ENCODE data around the gene LRRD1.
"Not testable (repeated sequence)": the region's sequence is repeated elsewhere in the genome, so short reads cannot be mapped to it uniquely, and the experiment has no call there.

LRRD1 gene

DNA sequence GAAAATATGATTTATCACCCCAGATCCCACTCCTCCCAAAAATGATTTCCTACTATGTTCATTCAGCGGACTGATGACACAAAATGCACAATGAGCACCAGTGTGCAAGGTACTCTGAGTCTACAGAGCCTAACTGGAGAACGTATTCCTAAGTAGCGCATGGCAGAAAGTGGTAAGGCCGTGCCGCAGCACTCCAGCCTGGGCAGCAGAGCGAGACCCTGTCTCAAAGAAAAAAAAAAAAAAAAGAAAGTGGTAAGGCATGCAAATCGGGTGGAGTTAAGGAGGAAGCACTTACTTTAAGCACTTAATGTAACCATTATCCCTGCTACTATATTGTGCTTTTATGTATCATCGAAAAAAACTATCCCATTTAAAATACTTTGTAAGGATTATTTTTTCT is 70.1 kb downstream of the LRRD1 start:
- no peak overlapping the region for H3K4me3 ChIP-seq (ENCODE audit: insufficient read depth, low read length, poor library complexity, severe bottlenecking)
- peaks cover 36% of the 10 kb centered on the region; the same call in 1 of the 2 replicates for H3F3A ChIP-seq (ENCODE audit: insufficient read depth)
- H3K9me2 ChIP-seq (replicated peaks; ENCODE audit: insufficient read depth, low read length), result no peaks in the 10 kb centered on the region
- H3K9ac ChIP-seq (ENCODE audit: low read length), result no peak overlapping the region
- no peak overlapping the region for H2AFZ ChIP-seq (ENCODE audit: low read depth, low read length, severe bottlenecking)
- no peak overlapping the region for H3K27ac ChIP-seq (ENCODE audit: low read depth, low read length)
- H4K20me1 ChIP-seq (ENCODE audit: low read depth, low read length), result no peaks in the 10 kb centered on the region
- H3K9me3 ChIP-seq (ENCODE audit: insufficient read depth, low read length), result no peaks in the 10 kb centered on the region
- H3K79me2 ChIP-seq (ENCODE audit: insufficient read depth, low read length), result peaks cover 5% of the 10 kb centered on the region; the same call in 1 of the 2 replicates
- H3K36me3 ChIP-seq (ENCODE audit: low read length), result peaks cover 34% of the 10 kb centered on the region
- H3K27me3 ChIP-seq (ENCODE audit: low read length), result no peaks in the 10 kb centered on the region
- TF ChIP-seq, protein P1, sequence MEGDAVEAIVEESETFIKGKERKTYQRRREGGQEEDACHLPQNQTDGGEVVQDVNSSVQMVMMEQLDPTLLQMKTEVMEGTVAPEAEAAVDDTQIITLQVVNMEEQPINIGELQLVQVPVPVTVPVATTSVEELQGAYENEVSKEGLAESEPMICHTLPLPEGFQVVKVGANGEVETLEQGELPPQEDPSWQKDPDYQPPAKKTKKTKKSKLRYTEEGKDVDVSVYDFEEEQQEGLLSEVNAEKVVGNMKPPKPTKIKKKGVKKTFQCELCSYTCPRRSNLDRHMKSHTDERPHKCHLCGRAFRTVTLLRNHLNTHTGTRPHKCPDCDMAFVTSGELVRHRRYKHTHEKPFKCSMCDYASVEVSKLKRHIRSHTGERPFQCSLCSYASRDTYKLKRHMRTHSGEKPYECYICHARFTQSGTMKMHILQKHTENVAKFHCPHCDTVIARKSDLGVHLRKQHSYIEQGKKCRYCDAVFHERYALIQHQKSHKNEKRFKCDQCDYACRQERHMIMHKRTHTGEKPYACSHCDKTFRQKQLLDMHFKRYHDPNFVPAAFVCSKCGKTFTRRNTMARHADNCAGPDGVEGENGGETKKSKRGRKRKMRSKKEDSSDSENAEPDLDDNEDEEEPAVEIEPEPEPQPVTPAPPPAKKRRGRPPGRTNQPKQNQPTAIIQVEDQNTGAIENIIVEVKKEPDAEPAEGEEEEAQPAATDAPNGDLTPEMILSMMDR (IDR thresholded peaks at IDR 0.05; ENCODE audit: insufficient read depth, low read length, poor library complexity, severe bottlenecking), result no peak
- TF ChIP-seq EZH2phosphoT487 (conservative IDR thresholded peaks at IDR 0.05; ENCODE audit: low read length), result no peak
- no peak overlapping the region for H3K4me2 ChIP-seq (ENCODE audit: low read depth, low read length, poor library complexity, severe bottlenecking)

GRCh38 chr7:92102862-92103261 is 76.1 kb downstream of the LRRD1 start:
- H2AFZ ChIP-seq (ENCODE audit: low read depth, low read length, severe bottlenecking); H3F3A ChIP-seq (ENCODE audit: insufficient read depth); H3K36me3 ChIP-seq (ENCODE audit: low read length); H3K4me2 ChIP-seq (ENCODE audit: low read depth, low read length, poor library complexity, severe bottlenecking); H3K79me2 ChIP-seq (ENCODE audit: insufficient read depth, low read length); H3K9me3 ChIP-seq (ENCODE audit: insufficient read depth, low read length); H4K20me1 ChIP-seq (ENCODE audit: low read depth, low read length); H3K4me3 ChIP-seq (ENCODE audit: insufficient read depth, low read length, poor library complexity, severe bottlenecking); H3K27me3 ChIP-seq (ENCODE audit: low read length); H3K9ac ChIP-seq (ENCODE audit: low read length); H3K9me2 ChIP-seq (replicated peaks; ENCODE audit: insufficient read depth, low read length); H3K27ac ChIP-seq (ENCODE audit: low read depth, low read length): not testable (repeated sequence)

- no peaks in the 10 kb centered on the region for H3K9me3 ChIP-seq (ENCODE audit: insufficient read depth, low read length)
- no peak overlapping the region for H3K4me3 ChIP-seq (ENCODE audit: insufficient read depth, low read length, poor library complexity, severe bottlenecking)
- H4K20me1 ChIP-seq (ENCODE audit: low read depth, low read length), result no peaks in the 10 kb centered on the region
- no peak overlapping the region for H3K4me2 ChIP-seq (ENCODE audit: low read depth, low read length, poor library complexity, severe bottlenecking)
- no peaks in the 10 kb centered on the region for H3K27me3 ChIP-seq (ENCODE audit: low read length)
- no peak for TF ChIP-seq EZH2phosphoT487 (conservative IDR thresholded peaks at IDR 0.05; ENCODE audit: low read length)
- TF ChIP-seq, protein P1 (IDR thresholded peaks at IDR 0.05; ENCODE audit: insufficient read depth, low read length, poor library complexity, severe bottlenecking), result no peak
- H3K9me2 ChIP-seq (replicated peaks; ENCODE audit: insufficient read depth, low read length), result no peaks in the 10 kb centered on the region
- H3K79me2 ChIP-seq (ENCODE audit: insufficient read depth, low read length), result no peaks in the 10 kb centered on the region
- peaks cover 12% of the 10 kb centered on the region; the same call in 1 of the 2 replicates for H3K36me3 ChIP-seq (ENCODE audit: low read length)
- H2AFZ ChIP-seq (ENCODE audit: low read depth, low read length, severe bottlenecking), result no peak overlapping the region
- H3F3A ChIP-seq (ENCODE audit: insufficient read depth), result no peaks in the 10 kb centered on the region
- no peak overlapping the region for H3K9ac ChIP-seq (ENCODE audit: low read length)
- no peak overlapping the region for H3K27ac ChIP-seq (ENCODE audit: low read depth, low read length)
Measured at GRCh38 chr7:92100534-92100933, 78.4 kb downstream of the LRRD1 start.

- no peaks in the 10 kb centered on the region for H3K9me2 ChIP-seq (replicated peaks; ENCODE audit: insufficient read depth, low read length)
- no peaks in the 10 kb centered on the region for H4K20me1 ChIP-seq (ENCODE audit: low read depth, low read length)
- no peaks in the 10 kb centered on the region for H3K79me2 ChIP-seq (ENCODE audit: insufficient read depth, low read length)
- no peaks in the 10 kb centered on the region for H3K9me3 ChIP-seq (ENCODE audit: insufficient read depth, low read length)
- TF ChIP-seq, protein P1 (IDR thresholded peaks at IDR 0.05; ENCODE audit: insufficient read depth, low read length, poor library complexity, severe bottlenecking), result no peak
- no peak for TF ChIP-seq EZH2phosphoT487 (conservative IDR thresholded peaks at IDR 0.05; ENCODE audit: low read length)
- H3K27ac ChIP-seq (ENCODE audit: low read depth, low read length), result no peak overlapping the region
- H2AFZ ChIP-seq (ENCODE audit: low read depth, low read length, severe bottlenecking), result no peak overlapping the region
- H3K36me3 ChIP-seq (ENCODE audit: low read length), result peaks cover 16% of the 10 kb centered on the region; the same call in 1 of the 2 replicates
- H3K4me2 ChIP-seq (ENCODE audit: low read depth, low read length, poor library complexity, severe bottlenecking), result no peak overlapping the region
- no peaks in the 10 kb centered on the region for H3K27me3 ChIP-seq (ENCODE audit: low read length)
- no peak overlapping the region for H3K9ac ChIP-seq (ENCODE audit: low read length)
- H3F3A ChIP-seq (ENCODE audit: insufficient read depth), result 0 out of 2 replicates have a peak, but pooled peaks cover 4% of the 10 kb centered on the region
- H3K4me3 ChIP-seq (ENCODE audit: insufficient read depth, low read length, poor library complexity, severe bottlenecking), result no peak overlapping the region
Measured at GRCh38 chr7:92095380-92095779, 83.6 kb downstream of the LRRD1 start.

Data from SU-DHL-6 (cell line).